GM23338 (cell line): Measurements from ENCODE around the gene TNFSF4.
"Not testable (repeated sequence)": the region's sequence is repeated elsewhere in the genome, so short reads cannot be mapped to it uniquely, and the experiment has no call there.

Experiments
- CREB1 ChIP-seq: fragments of 250-450 bp; sonication (Bioruptor Pico); IDR thresholded peaks from 2 replicates; pipeline ENCODE4 v1.5.0; 2020; ENCODE audit warnings: low read depth, mild to moderate bottlenecking, moderate library complexity
- REST ChIP-seq: IDR thresholded peaks from one replicate; pipeline ENCODE4 v1.6.1; 2018; ENCODE audit warnings: antibody characterized with exemption; ENCODE audit not compliant: unreplicated experiment
- TF ChIP-seq, protein P1 (sequence below), 2 experiments: fragments of 200-600 bp in 1 of 2; sonication (generic) in 1 of 2; conservative IDR thresholded peaks; 2 replicates each; pipeline versions ENCODE4 v1.5.1 to v1.6.1; 2016 to 2017; ENCODE audit warnings: antibody characterized with exemption in 2 of 2, low read depth in 2 of 2, mild to moderate bottlenecking in 2 of 2, moderate library complexity in 1 of 2

DNA sequence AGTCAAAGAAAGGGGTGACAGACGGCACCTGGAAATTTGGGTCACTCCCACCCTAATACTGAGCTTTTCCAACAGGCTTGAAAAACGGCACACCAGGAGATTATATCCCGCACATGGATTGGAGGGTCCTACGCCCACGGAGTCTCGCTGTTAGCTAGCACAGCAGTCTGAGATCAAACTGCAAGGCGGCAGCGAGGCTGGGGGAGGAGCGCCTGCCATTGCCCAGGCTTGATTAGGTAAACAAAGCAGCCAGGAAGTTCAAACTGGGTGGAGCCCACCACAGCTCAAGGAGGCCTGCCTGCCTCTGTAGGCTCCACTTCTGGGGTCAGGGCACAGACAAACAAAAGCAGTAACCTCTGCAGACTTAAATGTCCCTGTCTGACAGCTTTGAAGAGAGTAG lies 53.2 kb downstream of the TNFSF4 start:
- TF ChIP-seq, protein P1, sequence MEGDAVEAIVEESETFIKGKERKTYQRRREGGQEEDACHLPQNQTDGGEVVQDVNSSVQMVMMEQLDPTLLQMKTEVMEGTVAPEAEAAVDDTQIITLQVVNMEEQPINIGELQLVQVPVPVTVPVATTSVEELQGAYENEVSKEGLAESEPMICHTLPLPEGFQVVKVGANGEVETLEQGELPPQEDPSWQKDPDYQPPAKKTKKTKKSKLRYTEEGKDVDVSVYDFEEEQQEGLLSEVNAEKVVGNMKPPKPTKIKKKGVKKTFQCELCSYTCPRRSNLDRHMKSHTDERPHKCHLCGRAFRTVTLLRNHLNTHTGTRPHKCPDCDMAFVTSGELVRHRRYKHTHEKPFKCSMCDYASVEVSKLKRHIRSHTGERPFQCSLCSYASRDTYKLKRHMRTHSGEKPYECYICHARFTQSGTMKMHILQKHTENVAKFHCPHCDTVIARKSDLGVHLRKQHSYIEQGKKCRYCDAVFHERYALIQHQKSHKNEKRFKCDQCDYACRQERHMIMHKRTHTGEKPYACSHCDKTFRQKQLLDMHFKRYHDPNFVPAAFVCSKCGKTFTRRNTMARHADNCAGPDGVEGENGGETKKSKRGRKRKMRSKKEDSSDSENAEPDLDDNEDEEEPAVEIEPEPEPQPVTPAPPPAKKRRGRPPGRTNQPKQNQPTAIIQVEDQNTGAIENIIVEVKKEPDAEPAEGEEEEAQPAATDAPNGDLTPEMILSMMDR (conservative IDR thresholded peaks at IDR 0.05; ENCODE audit: low read depth in 2 of 2): not testable (repeated sequence)
- not testable (repeated sequence) for TF ChIP-seq REST, CREB1
